Stimulated activated CD4-positive, alpha-beta T cell treated with anti-CD3 and anti-CD28 coated beads, Interleukin-15, amount 100 ng/mL, for 1 hour (primary cell): ENCODE data around the gene MYRF.
A peak's percentile ranks its signal among the peaks of the same experiment; 100 is the strongest.

Experiments
- DNase-seq, 2 donors: peaks; one replicate each; pipeline ENCODE4 v3.0.0-alpha.2; 2020; ENCODE audit warnings: low read depth in 1 of 2, low spot score in 1 of 2

MYRF gene

GRCh38 chr11:61775606-61776554 lies 23.4 kb downstream of the MYRF start:
- no peak for DNase-seq

GRCh38 chr11:61776561-61777075 lies 24.2 kb downstream of the MYRF start:
- peak in 1 of 2 donors; percentile 44 for DNase-seq

GRCh38 chr11:61777234-61778090 lies 25.0 kb downstream of the MYRF start:
- peak; percentile 38 to 60 for DNase-seq

- no peak for DNase-seq
These were observed 26.0 kb downstream of the MYRF start for GRCh38 chr11:61778357-61778886.

DNA sequence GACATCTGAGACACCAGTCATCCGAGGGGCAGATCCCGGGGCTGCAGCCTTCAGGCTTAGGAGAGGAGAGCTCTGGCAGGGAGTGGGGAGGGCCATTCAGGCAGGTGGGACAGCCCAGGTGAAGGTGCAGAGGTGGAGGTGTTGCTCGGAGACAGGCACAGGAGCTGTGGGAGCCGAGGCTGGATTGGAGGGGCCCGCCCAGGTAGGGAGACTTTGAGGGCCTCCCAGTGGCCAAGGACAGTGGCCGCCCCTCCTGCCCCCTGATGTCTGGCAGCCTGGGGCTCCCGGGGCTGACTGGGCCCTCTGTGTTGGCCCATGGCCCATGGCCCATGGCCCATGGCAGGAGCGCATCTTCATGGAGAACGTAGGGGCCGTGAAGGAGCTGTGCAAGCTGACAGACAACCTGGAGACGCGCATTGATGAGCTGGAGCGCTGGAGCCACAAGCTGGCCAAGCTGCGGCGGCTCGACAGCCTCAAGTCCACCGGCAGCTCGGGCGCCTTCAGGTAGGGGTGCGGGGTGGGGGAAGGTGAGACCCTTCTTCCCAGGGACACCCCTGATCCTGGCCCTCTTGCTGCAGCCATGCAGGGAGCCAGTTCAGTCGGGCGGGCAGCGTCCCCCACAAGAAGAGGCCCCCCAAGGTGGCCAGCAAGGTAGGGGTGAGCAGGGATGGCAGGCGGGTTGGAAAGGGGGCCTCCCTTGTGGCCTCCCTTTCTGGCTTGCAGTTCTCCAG lies 26.6 kb downstream of the MYRF start:
- DNase-seq, result no peak

DNA sequence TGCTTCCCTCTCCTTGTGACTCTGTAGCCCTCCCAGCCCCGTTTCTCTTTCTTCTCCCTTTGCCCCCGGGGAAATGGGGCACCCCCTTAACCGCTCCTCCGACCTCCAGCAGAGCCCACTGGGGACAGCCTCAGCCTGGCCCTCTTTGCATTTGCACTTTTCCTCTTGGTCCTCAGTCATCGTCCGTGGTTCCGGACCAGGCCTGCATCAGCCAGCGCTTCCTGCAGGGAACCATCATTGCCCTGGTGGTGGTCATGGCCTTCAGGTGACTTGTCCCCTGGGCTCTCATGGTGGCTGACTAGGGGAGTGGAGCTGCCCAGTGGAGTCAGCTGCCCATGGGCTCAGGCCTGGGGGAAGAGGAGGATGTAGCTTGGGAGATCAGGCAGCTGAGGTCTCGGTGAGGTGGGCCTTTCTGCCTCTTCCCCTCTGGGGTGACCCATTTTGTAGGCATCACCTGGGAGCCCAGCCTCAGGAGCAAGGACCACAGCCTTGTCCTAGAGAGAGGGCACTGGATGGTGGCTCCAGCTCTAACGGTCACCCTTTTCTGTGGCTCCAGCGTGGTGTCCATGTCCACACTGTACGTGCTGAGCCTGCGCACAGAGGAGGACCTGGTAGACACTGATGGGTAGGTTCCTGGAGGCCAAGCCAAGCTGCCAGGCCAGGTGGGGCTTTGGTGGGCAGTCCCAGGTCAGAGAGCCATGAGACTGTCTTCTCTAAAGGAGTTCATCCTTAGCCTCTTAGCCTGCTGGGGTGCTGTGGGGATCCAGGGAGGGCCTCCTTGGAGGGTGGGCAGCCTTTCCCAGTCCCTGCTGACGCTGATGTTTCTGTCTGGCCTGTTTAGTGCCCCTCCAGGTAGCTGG lies 27.5 kb downstream of the MYRF start:
- DNase-seq, result no peak

DNA sequence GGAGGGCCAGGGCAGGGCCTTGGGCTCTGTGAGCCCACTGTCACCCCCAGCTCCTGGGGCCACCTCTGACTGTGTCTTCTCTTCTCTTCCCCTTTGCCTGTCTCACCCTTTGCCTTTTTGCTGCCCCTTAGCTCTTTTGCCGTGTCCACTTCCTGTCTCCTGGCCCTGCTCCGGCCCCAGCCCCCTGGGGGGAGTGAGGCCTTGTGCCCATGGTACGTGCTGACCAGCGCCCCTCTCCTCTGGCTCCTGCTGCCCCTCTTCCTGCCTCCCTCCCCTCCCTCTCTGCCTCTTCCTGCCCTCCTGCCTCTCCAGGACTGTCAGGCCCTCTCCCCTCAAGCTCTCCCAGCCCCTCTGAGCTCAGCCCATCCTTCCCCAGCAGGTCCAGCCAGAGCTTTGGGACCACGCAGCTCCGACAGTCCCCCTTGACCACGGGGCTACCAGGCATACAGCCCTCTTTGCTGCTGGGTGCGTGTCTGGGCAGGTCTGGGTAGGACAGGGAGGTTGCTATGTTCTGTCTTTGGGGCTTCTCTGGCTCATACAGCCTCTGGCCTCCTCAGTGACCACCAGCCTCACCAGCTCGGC lies 28.2 kb downstream of the MYRF start:
- no peak for DNase-seq

DNA sequence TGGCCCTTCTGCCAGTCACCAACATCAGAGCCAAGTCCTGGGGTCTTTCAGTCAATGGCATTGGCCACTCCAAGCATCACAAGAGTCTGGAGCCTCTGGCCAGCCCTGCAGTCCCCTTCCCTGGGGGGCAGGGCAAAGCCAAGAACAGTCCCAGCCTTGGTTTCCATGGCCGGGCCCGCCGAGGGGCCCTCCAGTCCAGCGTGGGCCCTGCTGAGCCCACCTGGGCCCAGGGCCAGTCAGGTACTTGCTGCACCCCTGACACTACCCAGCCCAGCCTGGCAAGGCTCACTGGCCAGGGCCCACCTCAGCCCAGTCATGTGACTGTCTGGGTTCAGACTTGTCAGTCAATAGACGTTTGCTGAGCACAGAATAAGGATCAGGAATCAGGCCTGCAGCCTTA lies 29.1 kb downstream of the MYRF start:
- DNase-seq, result no peak

DNA sequence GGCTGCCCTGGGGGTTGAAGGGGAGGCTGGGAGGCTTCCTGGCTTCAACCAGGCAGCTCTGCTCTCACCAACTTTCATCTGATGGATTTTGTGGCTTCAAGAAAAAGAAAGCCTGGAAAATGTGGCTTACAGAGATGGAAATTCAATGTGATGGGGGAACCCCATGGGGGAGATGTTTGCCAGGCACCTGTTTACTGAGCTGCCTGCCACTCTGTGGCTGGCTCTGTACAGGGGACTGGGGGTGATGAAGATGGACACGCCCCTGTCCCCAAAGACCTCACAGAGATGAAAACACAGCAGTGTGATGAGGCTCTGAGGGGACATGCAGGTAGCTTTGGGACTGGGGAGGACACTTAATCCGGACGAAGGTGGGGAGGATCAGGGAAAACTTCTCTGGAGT lies 29.9 kb downstream of the MYRF start:
- no peak for DNase-seq

DNA sequence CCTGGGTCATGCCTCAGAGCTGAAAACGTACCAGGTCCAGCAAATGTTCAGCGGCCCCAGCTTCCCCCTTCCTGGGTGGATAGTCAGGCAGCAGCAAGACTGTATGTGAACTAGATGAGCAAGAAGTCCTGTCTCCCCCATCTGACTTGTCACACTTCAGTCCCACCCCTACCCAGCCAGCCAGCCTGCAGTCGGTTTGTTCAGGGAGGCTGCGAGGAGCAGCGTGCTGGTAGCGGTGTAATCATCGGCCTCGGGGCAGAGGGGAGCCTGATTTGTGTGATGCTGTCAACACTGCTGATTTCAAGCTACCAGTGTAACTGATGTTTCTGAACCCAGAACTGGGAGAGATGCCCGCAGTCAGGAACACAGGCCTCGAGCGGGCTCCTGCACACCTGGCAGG lies 30.4 kb downstream of the MYRF start:
- DNase-seq, result no peak

DNA sequence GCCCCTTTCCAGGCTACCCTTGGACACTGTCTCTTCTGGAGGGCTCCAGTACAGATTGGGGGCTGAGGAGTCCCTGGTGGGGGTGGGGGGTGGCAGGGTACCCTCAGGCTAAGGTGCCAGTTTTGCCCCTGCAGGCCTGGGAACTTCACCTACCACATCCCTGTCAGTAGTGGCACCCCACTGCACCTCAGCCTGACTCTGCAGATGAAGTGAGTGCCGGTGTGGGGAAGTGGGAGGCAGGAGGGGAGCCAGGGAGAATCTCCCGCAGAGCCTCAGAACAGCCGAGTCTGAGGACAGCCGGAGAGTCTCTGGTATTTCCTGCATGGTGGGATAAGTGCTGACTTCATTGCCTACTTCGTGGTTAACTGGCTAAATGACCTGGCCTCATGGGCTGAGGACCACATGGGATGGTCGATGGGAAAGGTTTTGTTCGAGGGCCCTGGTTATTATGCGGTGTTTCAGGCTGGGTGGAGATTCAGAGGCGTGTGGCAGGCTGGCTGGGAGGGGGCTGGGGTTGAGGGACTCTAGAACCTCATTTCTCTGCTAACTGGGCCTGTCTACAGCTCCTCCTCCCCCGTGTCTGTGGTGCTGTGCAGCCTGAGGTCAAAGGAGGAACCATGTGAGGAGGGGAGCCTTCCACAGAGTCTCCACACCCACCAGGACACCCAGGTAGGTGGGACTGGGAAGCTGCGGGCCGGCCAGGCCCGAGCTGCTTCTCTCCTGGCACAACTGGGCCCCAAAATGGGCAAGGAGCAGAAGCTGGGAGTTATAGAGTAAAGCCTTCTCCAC lies 31.5 kb downstream of the MYRF start:
- DNase-seq, result no peak

DNA sequence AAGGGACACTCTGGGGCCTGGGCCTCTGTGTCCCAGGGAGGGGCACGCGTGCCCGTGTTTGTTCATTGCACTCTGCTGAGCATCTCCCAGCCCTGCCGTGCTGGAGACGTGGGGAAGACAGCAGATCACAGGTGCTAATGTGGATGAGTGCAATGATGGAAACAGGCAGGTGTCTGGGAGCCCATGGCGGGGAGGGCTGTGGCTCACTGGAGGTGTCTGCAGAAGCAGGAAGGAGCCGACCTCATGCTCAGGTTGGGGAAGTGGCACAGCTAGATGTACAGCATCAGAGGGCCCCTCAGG lies 32.0 kb downstream of the MYRF start:
- DNase-seq, result no peak

- no peak for DNase-seq
These were observed 33.5 kb downstream of the MYRF start for GRCh38 chr11:61785837-61786402.

DNA sequence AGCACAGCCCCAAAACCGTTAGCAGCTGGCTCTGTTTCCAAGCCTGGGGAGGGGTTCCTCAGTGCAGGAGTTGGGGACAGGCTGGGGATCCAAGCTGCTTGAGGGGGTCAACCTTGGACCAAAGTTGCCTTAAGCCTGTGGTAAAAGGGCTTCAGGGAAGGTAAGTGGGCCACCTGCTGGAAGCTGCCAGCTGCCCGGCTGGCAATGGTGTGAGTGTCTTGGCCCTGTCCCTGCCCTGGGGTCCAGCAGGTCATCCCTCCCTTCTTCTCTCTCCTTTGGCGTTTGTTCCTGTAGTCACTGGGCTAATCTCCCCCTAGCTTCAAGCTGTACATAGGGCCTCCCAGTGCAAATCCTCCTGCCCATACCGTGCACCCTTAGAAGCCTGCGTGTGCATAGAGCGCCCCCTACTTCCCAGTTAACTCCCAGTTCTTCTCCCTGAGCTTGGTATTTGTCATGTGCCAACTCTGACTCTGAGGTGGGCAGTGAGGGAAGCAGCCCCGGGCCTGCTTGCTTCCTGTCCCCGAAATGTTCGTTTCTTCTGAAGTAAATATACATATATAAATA lies 35.6 kb downstream of the MYRF start:
- DNase-seq, result no peak

- no peak for DNase-seq
These were observed 39.4 kb downstream of the MYRF start for GRCh38 chr11:61791737-61792309.

- DNase-seq, result peak; percentile 70 to 76
These were observed 40.1 kb downstream of the MYRF start, which contains the start of the genes FEN1 and TMEM258 for GRCh38 chr11:61792310-61793082. TSS of gene FEN1 (plus strand) at chr11:61792911. CDS start at chr11:61795362, 2,451 bp downstream. TSS of gene TMEM258 (minus strand) at chr11:61792599. CDS start at chr11:61792558, 41 bp downstream.
